BJ (cell line): ENCODE measurements around the gene TBC1D8. TPM values are rescaled to one million over a fixed set of nuclear protein-coding genes. Genes with fewer than 3 reads are reported as not detected.

Experiments
- CTCF ChIA-PET: fragments of 350-600 bp; formaldehyde crosslinking; extraction: SDS; loops from one replicate; lab custom pipeline; 2021; ENCODE audit warnings: antibody characterized with exemption, inconsistent platforms; lab: Yijun Ruan, JAX
- POLR2A ChIA-PET: fragments of 300-600 bp; sonication (Branson Sonifier 250); formaldehyde crosslinking; extraction: SDS; loops from one replicate; lab custom pipeline; 2021; ENCODE audit warnings: antibody characterized with exemption; lab: Charles Lee
- DNase-seq: peaks from one replicate; pipeline ENCODE4 v3.0.0-alpha.2; 2011; ENCODE audit warnings: low read depth
- H3K27me3 ChIP-seq: 2 replicates; pipeline ENCODE4 v1.6.0; 2011; ENCODE audit warnings: low read length; ENCODE audit not compliant: control insufficient read depth, insufficient read depth
- H3K36me3 ChIP-seq: 2 replicates; pipeline ENCODE4 v1.5.1; 2011; ENCODE audit warnings: low read length; ENCODE audit not compliant: control insufficient read depth, insufficient read depth
- H3K4me3 ChIP-seq: 2 replicates; pipeline ENCODE4 v1.5.1; 2011; ENCODE audit warnings: low read depth, mild to moderate bottlenecking, control low read depth, low read length
- polyA plus RNA-seq: library from polyadenylated mRNA; depleted of rRNA; stranded (reverse); fragments of >200 nt; gene quantifications from 2 replicates; pipeline ENCODE4 v1.2.3, GENCODE V29; 2011
- TF ChIP-seq, protein P1 (sequence below): IDR thresholded peaks from 2 replicates; pipeline ENCODE4 v1.5.1; 2011; ENCODE audit warnings: low read depth, mild to moderate bottlenecking, control low read depth, inconsistent platforms, low read length, moderate library complexity; ENCODE audit not compliant: insufficient read depth

Gene TBC1D8
- polyA plus RNA-seq, 1 experiment: 8.8 TPM

DNA sequence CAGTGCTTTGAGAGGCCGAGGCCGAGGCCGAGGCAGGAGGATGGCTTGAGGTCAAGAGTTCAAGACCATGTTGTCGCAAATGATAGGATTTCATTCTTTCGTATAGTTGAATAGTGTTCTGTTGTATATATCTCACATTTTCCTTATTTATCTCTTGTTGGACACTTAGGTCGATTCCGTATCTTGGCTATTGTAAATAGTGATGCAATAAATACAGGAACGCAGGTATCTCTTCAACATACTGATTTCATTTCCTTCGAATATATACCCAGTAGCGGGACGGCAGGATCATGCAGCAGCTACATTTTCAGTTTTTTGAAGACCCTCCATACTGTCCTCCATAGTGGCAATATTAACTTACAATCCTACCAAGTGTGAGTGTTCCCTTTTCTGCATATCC, 4.1 kb downstream of the TBC1D8 start:
- ChIA-PET CTCF (interaction anchor here (1.4 kb wide), 1 partner anchor 58 kb away, joined by 4 read pairs; no protein-coding TSS in a partner anchor), POLR2A (no interaction called here)
- TF ChIP-seq, protein P1, sequence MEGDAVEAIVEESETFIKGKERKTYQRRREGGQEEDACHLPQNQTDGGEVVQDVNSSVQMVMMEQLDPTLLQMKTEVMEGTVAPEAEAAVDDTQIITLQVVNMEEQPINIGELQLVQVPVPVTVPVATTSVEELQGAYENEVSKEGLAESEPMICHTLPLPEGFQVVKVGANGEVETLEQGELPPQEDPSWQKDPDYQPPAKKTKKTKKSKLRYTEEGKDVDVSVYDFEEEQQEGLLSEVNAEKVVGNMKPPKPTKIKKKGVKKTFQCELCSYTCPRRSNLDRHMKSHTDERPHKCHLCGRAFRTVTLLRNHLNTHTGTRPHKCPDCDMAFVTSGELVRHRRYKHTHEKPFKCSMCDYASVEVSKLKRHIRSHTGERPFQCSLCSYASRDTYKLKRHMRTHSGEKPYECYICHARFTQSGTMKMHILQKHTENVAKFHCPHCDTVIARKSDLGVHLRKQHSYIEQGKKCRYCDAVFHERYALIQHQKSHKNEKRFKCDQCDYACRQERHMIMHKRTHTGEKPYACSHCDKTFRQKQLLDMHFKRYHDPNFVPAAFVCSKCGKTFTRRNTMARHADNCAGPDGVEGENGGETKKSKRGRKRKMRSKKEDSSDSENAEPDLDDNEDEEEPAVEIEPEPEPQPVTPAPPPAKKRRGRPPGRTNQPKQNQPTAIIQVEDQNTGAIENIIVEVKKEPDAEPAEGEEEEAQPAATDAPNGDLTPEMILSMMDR: no peak
- no peak for DNase-seq
- H3K27me3 ChIP-seq: no peaks in the 10 kb centered on the region
- no peak overlapping the region for H3K4me3 ChIP-seq
- H3K36me3 ChIP-seq: no peaks in the 10 kb centered on the region

DNA sequence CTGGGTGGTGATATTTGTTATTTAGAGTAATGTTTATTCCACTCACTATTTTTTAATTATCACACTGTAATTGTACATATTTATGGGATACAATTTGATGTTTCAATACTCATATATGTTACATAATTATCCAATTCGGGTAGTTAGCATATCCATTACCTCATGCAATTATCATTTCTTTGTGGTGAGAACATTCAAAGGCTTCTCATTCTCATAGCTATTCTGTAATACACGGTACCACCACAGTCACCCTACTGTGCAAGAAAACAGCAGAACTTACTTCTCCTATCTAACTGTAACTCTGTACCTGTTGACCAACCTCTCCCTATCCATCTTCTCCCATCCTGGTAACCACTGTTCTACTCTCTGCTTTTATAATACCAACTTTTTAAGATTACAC, 4.6 kb downstream of the TBC1D8 start:
- TF ChIP-seq, protein P1: no peak
- ChIA-PET POLR2A (no interaction called here), CTCF (no interaction called here)
- DNase-seq: no peak
- H3K4me3 ChIP-seq: no peak overlapping the region
- H3K36me3 ChIP-seq: no peaks in the 10 kb centered on the region
- no peaks in the 10 kb centered on the region for H3K27me3 ChIP-seq

DNA sequence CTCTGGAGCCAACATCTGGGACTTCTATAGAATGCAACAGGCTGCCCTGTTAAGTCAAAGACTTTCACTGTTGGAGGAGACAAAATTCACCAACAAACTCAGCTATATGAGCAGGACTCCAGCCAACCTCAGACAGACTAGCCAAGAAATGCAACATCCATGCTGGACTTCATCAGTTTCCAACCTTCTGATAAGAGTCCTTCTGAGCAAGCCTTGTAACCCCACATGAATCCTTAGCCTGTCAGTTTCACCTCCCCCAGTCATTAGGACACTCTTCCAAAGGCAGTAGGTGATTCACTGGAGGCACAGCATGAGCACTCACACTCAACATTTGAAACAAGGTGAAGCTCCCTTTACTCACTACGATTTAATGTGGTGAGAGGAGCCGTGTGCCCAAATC, 5.8 kb downstream of the TBC1D8 start:
- POLR2A ChIA-PET: no interaction called here
- CTCF ChIA-PET: interaction anchor here (1.1 kb wide), 1 partner anchor 109 kb away, joined by 3 read pairs; no protein-coding TSS in a partner anchor
- DNase-seq: no peak
- no peak overlapping the region for H3K4me3 ChIP-seq
- no peaks in the 10 kb centered on the region for H3K36me3 ChIP-seq
- TF ChIP-seq, protein P1: no peak
- H3K27me3 ChIP-seq: no peaks in the 10 kb centered on the region

DNA sequence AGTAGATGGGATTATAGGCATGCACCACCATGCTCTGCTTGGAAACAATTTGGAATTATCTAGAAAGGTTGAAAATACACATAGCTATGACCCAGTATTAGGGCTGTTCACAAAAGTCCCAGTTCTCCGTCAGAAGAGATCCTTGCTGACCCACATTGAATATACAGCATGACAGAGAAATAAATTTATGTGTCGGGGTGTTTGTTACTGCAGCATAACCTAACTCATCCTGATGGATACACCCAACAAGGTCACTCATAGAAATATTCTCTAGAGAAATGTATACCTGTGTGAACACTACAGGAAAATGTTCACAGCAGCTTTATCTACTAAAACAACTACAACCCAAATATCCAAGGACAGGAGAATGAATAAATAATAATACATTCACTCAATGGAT, 9.0 kb downstream of the TBC1D8 start:
- no peak for DNase-seq
- ChIA-PET POLR2A (no interaction called here), CTCF (no interaction called here)
- no peak overlapping the region for H3K4me3 ChIP-seq
- TF ChIP-seq, protein P1: no peak
- H3K27me3 ChIP-seq: no peaks in the 10 kb centered on the region
- H3K36me3 ChIP-seq: no peaks in the 10 kb centered on the region

DNA sequence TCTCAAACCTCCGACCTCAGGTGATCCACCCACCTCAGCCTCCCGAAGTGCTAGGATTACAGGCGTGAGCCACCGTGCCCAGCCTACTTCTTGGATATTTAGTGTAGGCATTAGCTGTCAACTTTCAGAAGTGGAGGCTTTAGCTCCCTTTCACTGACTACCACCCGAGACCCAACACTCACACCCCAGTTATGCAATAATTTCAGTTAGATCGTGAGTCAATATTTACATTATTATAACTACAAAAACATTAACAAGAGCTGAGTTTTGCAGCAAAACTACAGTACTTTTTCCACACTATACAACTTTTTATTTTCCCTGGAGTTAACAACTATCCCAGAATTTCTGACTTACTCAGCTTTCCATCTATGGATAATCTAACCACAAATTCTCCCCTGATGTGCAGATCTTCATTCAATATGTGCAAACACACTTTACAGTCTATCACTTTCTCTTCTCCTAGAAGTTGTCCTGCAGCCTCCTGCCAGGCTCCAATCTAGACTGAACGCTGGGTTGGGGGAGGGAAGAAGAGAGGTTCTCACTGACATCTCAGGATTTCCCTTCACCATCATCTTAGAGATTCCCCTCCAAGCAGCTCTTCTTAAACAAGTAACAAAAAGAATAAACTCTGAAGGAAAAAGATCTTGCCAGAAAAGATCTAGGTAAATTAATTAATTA, 10.1 kb downstream of the TBC1D8 start:
- CTCF ChIA-PET: interaction anchor here (0.9 to 1.5 kb wide), 3 partner anchors 9 to 411 kb away, joined by 3 to 5 read pairs (median 3); partner anchors contain the start of gene TBC1D8
- DNase-seq: no peak

More for the DNA sequence above, 10.1 kb downstream of the TBC1D8 start:
- Histone ChIP-seq H3K36me3 (no peaks in the 10 kb centered on the region), H3K4me3 (no peak overlapping the region), H3K27me3 (no peaks in the 10 kb centered on the region)
- POLR2A ChIA-PET: no interaction called here
- TF ChIP-seq, protein P1: no peak
